ENCODE results near the gene PYM1. TPM values are rescaled to one million over a fixed set of nuclear protein-coding genes. Genes with fewer than 3 reads are reported as not detected.

Gene PYM1
- total RNA-seq, 4 donors from 2014 or later = 28.6 to 48.2 (median 43.7) TPM

DNA sequence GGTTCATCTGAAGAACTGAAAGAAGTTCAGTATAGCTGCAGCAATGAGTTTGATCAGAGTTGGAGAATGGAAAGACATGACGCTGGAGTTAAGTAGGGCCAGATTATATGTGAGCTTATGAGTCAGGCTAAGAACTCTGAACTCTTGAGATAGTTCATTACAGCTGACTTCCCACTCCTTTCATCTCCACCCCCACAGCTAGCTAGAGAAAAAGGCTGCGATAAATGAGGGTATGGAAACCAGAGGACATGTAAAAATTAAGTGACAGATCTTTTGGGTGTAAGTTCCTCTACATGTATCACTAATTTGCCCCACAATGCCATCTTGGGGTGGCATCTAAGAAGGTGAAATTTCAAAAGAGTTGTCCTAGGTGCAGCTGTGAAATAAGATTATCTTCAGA is 28.6 kb downstream of the PYM1 start:
- no peak for DNase-seq
- Histone ChIP-seq H3K4me1 (no peaks in the 10 kb centered on the region), H3K9me3 (no peaks in the 10 kb centered on the region), H3K4me3 (replicated peaks in 1 of 3) (no peak overlapping the region), H3K27me3 (no peaks in the 10 kb centered on the region), H3K27ac (no peak overlapping the region), H3K36me3 (peaks cover 6 to 17% of the 10 kb centered on the region in 2 donors)
- 62 to 80% methylated on average over 2 of the region's 2 CpGs for WGBS, 2 donors
- intact Hi-C loops (cut with DNase I) = no loop called here
- TF ChIP-seq, protein P1, sequence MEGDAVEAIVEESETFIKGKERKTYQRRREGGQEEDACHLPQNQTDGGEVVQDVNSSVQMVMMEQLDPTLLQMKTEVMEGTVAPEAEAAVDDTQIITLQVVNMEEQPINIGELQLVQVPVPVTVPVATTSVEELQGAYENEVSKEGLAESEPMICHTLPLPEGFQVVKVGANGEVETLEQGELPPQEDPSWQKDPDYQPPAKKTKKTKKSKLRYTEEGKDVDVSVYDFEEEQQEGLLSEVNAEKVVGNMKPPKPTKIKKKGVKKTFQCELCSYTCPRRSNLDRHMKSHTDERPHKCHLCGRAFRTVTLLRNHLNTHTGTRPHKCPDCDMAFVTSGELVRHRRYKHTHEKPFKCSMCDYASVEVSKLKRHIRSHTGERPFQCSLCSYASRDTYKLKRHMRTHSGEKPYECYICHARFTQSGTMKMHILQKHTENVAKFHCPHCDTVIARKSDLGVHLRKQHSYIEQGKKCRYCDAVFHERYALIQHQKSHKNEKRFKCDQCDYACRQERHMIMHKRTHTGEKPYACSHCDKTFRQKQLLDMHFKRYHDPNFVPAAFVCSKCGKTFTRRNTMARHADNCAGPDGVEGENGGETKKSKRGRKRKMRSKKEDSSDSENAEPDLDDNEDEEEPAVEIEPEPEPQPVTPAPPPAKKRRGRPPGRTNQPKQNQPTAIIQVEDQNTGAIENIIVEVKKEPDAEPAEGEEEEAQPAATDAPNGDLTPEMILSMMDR (IDR thresholded peaks at IDR 0.05) = no peak
- no peak for TF ChIP-seq POLR2A (IDR thresholded peaks at IDR 0.05)

DNA sequence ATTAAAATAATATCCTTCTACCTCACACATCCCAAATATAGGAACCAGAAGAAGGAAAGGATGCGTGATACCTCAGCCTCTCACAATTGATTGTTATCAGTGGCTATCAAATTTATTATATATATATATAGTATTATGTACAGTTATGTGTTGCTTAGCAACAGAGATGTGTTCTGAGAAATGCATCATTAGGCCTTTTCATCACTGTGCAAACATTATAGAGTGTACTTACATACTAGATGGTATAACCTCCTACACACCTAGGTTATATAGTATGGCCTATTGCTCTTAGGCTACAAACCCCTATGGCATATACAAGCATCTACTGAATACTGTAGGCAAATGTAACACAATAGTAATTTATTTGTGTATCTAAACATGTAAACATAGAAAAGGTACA is 34.0 kb downstream of the PYM1 start:
- TF ChIP-seq, protein P1 (IDR thresholded peaks at IDR 0.05) = no peak
- TF ChIP-seq POLR2A (IDR thresholded peaks at IDR 0.05) = no peak
- intact Hi-C loops (cut with DNase I) = no loop called here

DNA sequence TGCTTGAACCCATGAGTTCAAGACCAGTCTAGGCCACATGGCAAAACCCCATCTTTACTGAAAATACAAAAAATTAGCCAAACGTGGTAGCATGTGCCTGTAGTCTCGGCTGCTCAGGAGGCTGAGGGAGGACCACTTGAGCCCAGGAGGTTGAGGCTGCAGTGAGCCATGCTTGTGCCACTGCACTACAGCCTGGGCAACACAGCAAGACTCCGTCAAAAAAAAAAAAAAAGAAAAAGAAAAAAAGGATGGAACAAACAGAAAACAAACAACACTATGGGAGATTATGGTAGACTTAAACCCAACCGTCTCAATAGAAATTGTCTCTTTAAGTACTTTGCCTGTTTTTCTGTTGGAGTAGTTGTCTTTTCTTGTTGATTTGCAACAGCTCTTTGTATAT is 36.4 kb downstream of the PYM1 start:
- DNase-seq = no peak
- intact Hi-C loops (cut with DNase I) = no loop called here
- Histone ChIP-seq H3K27me3 (no peaks in the 10 kb centered on the region), H3K9me3 (no peaks in the 10 kb centered on the region), H3K4me3 (replicated peaks in 1 of 3) (no peak overlapping the region), H3K27ac (no peak overlapping the region), H3K36me3 (no peaks in the 10 kb centered on the region), H3K4me1 (no peaks in the 10 kb centered on the region)
- 92 to 96% methylated on average over 4 of the region's 4 CpGs for WGBS, 2 donors
- no peak for TF ChIP-seq POLR2A (IDR thresholded peaks at IDR 0.05)
- TF ChIP-seq, protein P1 (IDR thresholded peaks at IDR 0.05) = no peak

More for the DNA sequence above, 34.0 kb downstream of the PYM1 start:
- WGBS, 2 donors = 95 to 97% methylated on average over 1 of the region's 1 CpG
- Histone ChIP-seq H3K4me1 (no peaks in the 10 kb centered on the region), H3K27ac (no peak overlapping the region), H3K36me3 (no peaks in the 10 kb centered on the region), H3K27me3 (no peaks in the 10 kb centered on the region), H3K4me3 (replicated peaks in 1 of 3) (no peak overlapping the region), H3K9me3 (no peaks in the 10 kb centered on the region)
- DNase-seq = no peak

DNA sequence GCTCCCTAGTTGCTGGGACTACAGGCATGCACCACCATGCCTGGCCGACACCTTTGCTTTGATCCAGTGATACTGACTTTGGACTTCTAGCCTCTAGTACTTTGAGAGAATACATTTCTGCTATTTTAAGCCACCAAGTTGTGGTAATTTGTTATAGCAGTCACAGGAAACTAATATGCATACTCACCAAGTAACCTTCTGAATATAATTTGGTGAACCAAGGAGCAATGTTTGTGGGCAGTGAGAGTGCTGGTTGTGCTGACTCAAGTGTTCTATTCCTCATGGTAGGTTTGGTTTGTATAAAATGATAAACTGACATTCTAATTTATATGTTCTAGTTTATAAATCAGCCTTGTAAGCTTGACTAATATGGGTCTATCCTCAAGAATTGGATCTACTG is 42.6 kb downstream of the PYM1 start:
- Histone ChIP-seq H3K4me1 (no peaks in the 10 kb centered on the region), H3K27ac (no peak overlapping the region), H3K36me3 (no peaks in the 10 kb centered on the region), H3K9me3 (no peaks in the 10 kb centered on the region), H3K4me3 (replicated peaks in 1 of 3) (no peak overlapping the region), H3K27me3 (no peaks in the 10 kb centered on the region)
- 84 to 85% methylated on average over 1 of the region's 1 CpG for WGBS, 2 donors
- intact Hi-C loops (cut with DNase I) = no loop called here
- DNase-seq = no peak
- TF ChIP-seq, protein P1 (IDR thresholded peaks at IDR 0.05) = no peak
- no peak for TF ChIP-seq POLR2A (IDR thresholded peaks at IDR 0.05)

DNA sequence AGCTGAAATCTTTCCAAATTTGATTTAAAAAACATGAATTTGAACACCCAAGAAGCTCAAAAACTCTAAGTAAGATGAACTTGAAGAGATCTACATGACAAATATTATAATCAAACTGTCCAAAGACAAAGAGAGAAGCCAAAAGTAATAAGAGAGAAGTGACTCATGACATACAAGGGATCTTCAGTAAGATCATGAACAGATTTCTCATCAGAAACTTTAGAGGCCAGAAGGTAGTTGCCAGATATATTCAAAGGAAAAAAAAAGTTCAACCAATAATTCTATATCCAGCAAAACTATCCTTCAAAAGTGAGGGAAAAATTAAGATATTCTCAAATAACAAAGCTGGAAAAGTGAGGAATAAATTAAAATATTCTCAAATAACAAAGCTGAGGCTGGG is 49.9 kb downstream of the PYM1 start:
- H3K9me3 ChIP-seq = no peaks in the 10 kb centered on the region
- intact Hi-C loops (cut with DNase I) = no loop called here
- TF ChIP-seq, protein P1 (IDR thresholded peaks at IDR 0.05) = no peak
- no peak for TF ChIP-seq POLR2A (IDR thresholded peaks at IDR 0.05)
- no peak overlapping the region for H3K4me3 ChIP-seq (replicated peaks in 1 of 3)
- no peaks in the 10 kb centered on the region for H3K36me3 ChIP-seq
- no peak overlapping the region for H3K27ac ChIP-seq
- H3K4me1 ChIP-seq = peaks cover 21 to 23% of the 10 kb centered on the region in 2 donors
- no peaks in the 10 kb centered on the region for H3K27me3 ChIP-seq
- DNase-seq = no peak

Data from thyroid gland (tissue), 4 donors.